Liver (tissue), 3 donors: ENCODE data around the gene FCRL6.
A peak's percentile ranks its signal among the peaks of the same experiment; 100 is the strongest.

Experiments
- CTCF ChIP-seq: fragments of 150-350 bp; IDR thresholded peaks from 2 replicates; pipeline ENCODE4 v1.5.1; 2017; ENCODE audit warnings: improper control_type of control experiment, low read depth, low read length; ENCODE audit not compliant: missing input control
- FOXA1 ChIP-seq: IDR thresholded peaks from 2 replicates; pipeline ENCODE4 v1.6.1; 2016; ENCODE audit warnings: antibody characterized with exemption
- MAX ChIP-seq: IDR thresholded peaks from 2 replicates; pipeline ENCODE4 v1.6.1; 2016; ENCODE audit warnings: antibody characterized with exemption
- RAD21 ChIP-seq, 2 donors: IDR thresholded peaks; 2 replicates each; pipeline ENCODE4 v1.6.1; 2016; ENCODE audit warnings: antibody characterized with exemption in 2 of 2, mild to moderate bottlenecking in 2 of 2
- REST ChIP-seq: IDR thresholded peaks from 2 replicates; pipeline ENCODE4 v1.6.1; 2016; ENCODE audit warnings: antibody characterized with exemption, mild to moderate bottlenecking
- SP1 ChIP-seq: IDR thresholded peaks from 2 replicates; pipeline ENCODE4 v1.6.1; 2018; ENCODE audit warnings: antibody characterized with exemption, mild to moderate bottlenecking
- donor health status: healthy.
- donor health status: healthy.

DNA sequence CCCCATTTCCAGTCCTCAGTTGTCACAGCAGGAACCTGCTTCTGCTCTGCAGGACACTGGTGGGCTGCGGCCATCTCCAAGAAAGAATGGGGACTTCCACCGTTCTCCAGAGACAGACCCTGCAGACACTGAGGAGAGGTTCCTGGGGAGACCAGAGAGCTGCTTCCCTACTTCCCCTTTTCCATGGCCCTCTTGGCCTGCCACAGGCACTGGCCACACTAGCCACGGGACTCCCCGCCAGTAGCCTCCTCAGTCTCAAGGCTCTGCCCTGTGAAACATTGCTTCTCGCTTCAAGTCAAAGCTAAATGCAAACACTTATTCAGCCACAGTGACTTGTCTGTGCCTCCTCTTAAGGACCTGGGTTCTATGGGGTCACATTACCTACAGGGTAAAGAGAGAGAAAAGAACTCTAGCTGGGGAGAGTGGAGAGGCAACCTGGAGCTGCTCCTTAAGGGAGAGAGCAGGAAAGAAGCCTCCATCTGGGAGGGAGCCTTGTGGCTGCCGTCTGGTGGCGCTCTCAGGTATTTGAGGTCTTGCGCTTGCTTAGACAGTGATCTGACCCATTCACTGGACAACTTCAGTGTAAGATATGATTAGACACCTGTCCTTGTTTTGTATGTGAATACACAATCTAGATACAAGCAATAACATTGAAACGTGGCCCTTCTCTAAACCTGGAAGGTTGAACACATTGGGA lies 19.2 kb downstream of the FCRL6 start:
- no peak for TF ChIP-seq FOXA1
- TF ChIP-seq CTCF, result no peak
- TF ChIP-seq REST, result no peak
- no peak for TF ChIP-seq MAX
- TF ChIP-seq SP1, result no peak
- peak in 1 of 2 donors; percentile 79 for TF ChIP-seq RAD21 (IDR thresholded peaks at IDR 0.05)
